Prostate gland (tissue), 2 donors: Measurements from ENCODE around the gene ZNF664. TPM values are rescaled to one million over a fixed set of nuclear protein-coding genes. Genes with fewer than 3 reads are reported as not detected.

Source experiments
- DNase-seq: peaks from one replicate; pipeline ENCODE4 v3.0.0-alpha.2; 2019; ENCODE audit warnings: low spot score
- H3K27ac ChIP-seq, 2 donors: fragments of 200-600 bp; sonication (generic); 2 replicates each; pipeline ENCODE4 v1.5.1; 2017 to 2019
- H3K27me3 ChIP-seq: fragments of 200-600 bp; sonication (generic); replicated peaks from 2 replicates; pipeline ENCODE4 v1.5.1; 2019; ENCODE audit not compliant: insufficient read depth
- H3K36me3 ChIP-seq, 2 donors: fragments of 200-600 bp; sonication (generic); 1 replicate in 1 of 2; 2 replicates in 1 of 2; pipeline versions ENCODE4 v1.5.1 to v1.8.1; 2017 to 2019
- H3K4me1 ChIP-seq: fragments of 200-600 bp; sonication (generic); replicated peaks from 2 replicates; pipeline ENCODE4 v1.5.1; 2019
- H3K4me3 ChIP-seq, 2 donors: fragments of 200-600 bp; sonication (generic); 2 replicates each; pipeline ENCODE4 v1.5.1; 2017 to 2019
- H3K9me3 ChIP-seq: fragments of 200-600 bp; sonication (generic); 2 replicates; pipeline ENCODE4 v1.5.1; 2017
- POLR2A ChIP-seq: fragments of 450-650 bp; IDR thresholded peaks from one replicate; pipeline ENCODE4 v1.6.1; 2016; ENCODE audit warnings: antibody characterized with exemption, mild to moderate bottlenecking
- POLR2AphosphoS5 ChIP-seq: sonication (generic); formaldehyde crosslinking; IDR thresholded peaks from one replicate; pipeline ENCODE4 v1.6.1; 2017; ENCODE audit warnings: antibody characterized with exemption
- WGBS: methylation state at CpG from one replicate; pipeline ENCODE4 v1.1.5; 2018; 5-methylcytosine and 5-hydroxymethylcytosine counted together
- intact Hi-C: fragments of 100-400 bp; cut with DNase I; formaldehyde crosslinking; loops from one replicate; pipeline ENCODE4 v1.14.2; 2022
- total RNA-seq, 2 donors: library from RNA; depleted of rRNA; stranded (reverse); fragments of >200 nt; gene quantifications; one replicate each; pipeline ENCODE4 v1.1.0, GENCODE V29; 2016
- TF ChIP-seq, protein P1 (sequence below), 4 experiments: fragments of 200-600 bp in 2 of 4; fragments of 450-650 bp in 2 of 4; sonication (generic) in 2 of 4; IDR thresholded peaks; 1 replicate in 3 of 4; 2 replicates in 1 of 4; pipeline ENCODE4 v1.5.1; 2016 to 2019; ENCODE audit warnings: antibody characterized with exemption in 4 of 4, mild to moderate bottlenecking in 2 of 4, moderate library complexity in 2 of 4

ZNF664 gene
- total RNA-seq: 10 to 100 TPM; 59.4 to 70.5 TPM

DNA sequence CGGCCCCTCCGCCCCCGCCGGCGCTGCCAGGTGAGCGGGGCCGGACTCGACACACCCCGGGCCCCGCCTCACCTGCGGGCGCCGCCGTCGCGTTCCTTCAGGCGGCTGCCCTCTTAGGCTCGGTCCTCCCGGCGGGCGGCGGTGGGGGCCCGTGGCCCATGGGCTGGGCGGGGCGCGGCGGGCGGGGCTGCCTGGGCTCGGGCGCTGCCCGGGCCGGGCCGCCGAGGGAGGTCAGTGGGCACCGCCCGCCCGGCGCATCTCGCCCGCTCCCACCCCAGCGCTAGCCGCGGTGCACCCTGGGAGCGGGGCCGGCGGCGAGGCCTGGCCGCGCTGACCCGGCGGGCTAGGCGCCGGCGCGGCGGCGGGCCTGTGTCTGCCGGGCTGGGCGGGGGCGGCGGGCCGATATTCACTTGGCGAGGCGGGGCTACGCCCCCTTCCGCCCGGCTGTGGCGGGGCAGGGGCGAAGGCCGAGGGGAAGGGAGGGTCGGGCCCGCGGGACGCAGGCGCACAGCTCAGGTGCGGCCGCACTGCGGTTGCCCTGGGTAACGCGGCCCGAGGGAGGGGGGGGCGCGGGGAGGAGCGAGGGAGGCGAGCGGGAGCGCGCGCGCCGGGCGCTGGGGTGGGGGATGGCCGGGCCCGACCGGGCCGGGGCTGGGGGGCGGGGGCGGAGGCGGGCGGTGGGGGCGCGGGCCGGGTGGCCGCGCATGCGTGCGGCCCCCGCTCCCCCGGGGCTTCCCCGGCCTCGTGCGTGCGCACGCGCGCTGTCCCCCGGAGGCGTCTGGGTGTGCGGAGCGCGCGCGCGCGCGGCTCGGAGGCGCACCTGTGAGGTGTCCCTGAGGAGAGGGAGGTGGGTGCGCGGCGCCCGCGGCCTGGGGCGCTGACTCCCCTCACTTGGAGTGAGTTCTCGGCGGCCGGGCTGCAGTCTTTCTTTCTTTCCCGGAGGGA, at the start of gene ZNF664, which contains the start of gene CCDC92:
Gene ZNF664 (plus strand): TSS at position 759 of the 945 bp plus-strand sequence. CDS start 38,930 bp downstream, outside the sequence.
Gene CCDC92 (minus strand): TSS at position 375 of the 945 bp plus-strand sequence. CDS start 28,526 bp downstream, outside the sequence.
- under 1% methylated on average over 38 of the region's 138 CpGs for WGBS
- H3K27ac ChIP-seq: peak within 1 kb of the TSS; percentile 94 to 95
- intact Hi-C loops: loop anchor here (2.0 kb wide), 1 partner anchor 262 kb away; no protein-coding TSS in a partner anchor

DNA sequence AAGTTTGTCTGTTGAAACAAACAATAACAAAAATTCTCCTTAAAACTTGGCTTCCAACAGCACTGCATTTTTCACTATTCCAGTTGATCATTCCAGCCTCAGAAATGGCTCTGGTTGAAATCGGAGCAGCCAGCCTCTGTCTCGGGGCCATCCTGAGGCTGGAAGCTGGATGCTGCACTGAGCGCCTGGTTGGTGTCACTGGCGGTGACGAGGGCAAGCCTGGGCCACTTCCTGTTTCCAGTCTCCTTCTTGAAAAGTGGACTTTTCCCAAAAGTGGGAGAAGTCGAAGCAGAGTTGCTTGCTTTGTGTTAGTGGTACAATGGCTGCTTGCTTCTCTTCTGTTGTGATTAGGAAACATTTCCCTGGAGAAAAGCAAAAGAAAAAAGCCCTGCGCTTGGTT, 49.1 kb upstream of the ZNF664 start:
- Histone ChIP-seq H3K4me1 (no peaks in the 10 kb centered on the region), H3K9me3 (no peaks in the 10 kb centered on the region), H3K36me3 (no peaks in the 10 kb centered on the region), H3K27ac (no peak overlapping the region), H3K4me3 (no peak overlapping the region), H3K27me3 (no peaks in the 10 kb centered on the region)
- intact Hi-C loops: no loop called here
- 76% methylated on average over 7 of the region's 7 CpGs for WGBS
- TF ChIP-seq POLR2AphosphoS5: no peak
- TF ChIP-seq, protein P1, sequence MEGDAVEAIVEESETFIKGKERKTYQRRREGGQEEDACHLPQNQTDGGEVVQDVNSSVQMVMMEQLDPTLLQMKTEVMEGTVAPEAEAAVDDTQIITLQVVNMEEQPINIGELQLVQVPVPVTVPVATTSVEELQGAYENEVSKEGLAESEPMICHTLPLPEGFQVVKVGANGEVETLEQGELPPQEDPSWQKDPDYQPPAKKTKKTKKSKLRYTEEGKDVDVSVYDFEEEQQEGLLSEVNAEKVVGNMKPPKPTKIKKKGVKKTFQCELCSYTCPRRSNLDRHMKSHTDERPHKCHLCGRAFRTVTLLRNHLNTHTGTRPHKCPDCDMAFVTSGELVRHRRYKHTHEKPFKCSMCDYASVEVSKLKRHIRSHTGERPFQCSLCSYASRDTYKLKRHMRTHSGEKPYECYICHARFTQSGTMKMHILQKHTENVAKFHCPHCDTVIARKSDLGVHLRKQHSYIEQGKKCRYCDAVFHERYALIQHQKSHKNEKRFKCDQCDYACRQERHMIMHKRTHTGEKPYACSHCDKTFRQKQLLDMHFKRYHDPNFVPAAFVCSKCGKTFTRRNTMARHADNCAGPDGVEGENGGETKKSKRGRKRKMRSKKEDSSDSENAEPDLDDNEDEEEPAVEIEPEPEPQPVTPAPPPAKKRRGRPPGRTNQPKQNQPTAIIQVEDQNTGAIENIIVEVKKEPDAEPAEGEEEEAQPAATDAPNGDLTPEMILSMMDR (IDR thresholded peaks at IDR 0.05): no peak
- no peak for TF ChIP-seq POLR2A
- no peak for DNase-seq

More for the DNA sequence above, at the start of gene ZNF664, which contains the start of gene CCDC92:
- Histone ChIP-seq H3K36me3 (no peaks in the 10 kb centered on the region), H3K4me1 (peaks cover 2% of the 10 kb centered on the region), H3K9me3 (no peaks in the 10 kb centered on the region), H3K4me3 (peak within 1 kb of the TSS; percentile 99), H3K27me3 (no peaks in the 10 kb centered on the region)
- peak; percentile 79 for TF ChIP-seq POLR2A
- TF ChIP-seq, protein P1 (IDR thresholded peaks at IDR 0.05): peak in 2 of 4 experiments; percentile 34 to 35
- TF ChIP-seq POLR2AphosphoS5: peak; percentile 46
- DNase-seq: peak; percentile 91

DNA sequence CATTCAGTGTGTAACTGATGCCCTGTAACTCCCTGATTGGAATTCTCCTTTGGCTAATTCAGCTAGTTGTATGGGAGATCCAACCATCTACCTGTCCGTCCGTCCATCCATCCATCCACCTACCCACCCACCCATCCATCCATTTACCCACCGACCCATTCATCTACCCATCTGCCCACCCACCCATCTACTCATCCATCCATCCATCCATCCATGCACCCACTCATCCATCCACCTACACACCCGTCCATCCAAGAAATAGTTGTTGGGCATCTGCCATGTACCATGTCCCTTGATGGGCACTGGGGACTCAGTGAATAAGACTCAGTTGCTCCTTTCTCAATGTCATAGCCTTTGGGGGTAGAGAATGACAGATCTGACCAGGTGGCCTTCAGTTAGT, 48.5 kb upstream of the ZNF664 start:
- TF ChIP-seq POLR2A: no peak
- no peak for TF ChIP-seq POLR2AphosphoS5
- TF ChIP-seq, protein P1 (IDR thresholded peaks at IDR 0.05): no peak
- Histone ChIP-seq H3K27me3 (no peaks in the 10 kb centered on the region), H3K9me3 (no peaks in the 10 kb centered on the region), H3K4me3 (no peak overlapping the region), H3K36me3 (no peaks in the 10 kb centered on the region), H3K27ac (no peak overlapping the region), H3K4me1 (no peaks in the 10 kb centered on the region)
- DNase-seq: no peak
- intact Hi-C loops: no loop called here
- 98% methylated on average over 4 of the region's 4 CpGs for WGBS

DNA sequence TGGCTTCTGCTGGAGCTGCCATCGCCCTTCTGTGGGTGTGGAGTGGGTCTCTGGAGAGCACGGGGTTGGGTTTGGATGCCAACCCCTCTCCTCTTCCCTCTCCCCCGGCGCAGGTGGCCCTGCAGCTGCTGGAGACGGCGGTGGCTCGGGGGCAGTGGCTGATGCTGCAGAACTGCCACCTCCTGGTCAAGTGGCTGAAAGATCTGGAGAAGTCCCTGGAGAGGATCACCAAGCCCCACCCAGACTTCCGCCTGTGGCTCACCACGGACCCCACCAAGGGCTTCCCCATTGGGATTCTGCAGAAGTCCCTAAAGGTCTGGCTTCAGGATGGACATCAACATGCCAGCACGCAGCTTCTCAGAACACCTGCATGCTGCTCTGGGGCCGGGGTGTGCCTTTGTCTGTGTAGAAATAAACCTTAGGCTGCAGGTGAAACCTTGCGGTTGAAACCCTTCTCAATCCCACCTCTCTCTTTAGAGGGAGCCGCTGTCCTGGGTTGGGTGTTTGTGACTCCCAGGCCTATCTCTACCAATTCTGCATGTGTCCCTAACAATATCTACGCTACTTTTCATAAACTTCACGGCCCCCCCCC, 44.6 kb upstream of the ZNF664 start:
- H3K36me3 ChIP-seq: no peaks in the 10 kb centered on the region
- H3K27ac ChIP-seq: no peak overlapping the region
- H3K4me3 ChIP-seq: no peak overlapping the region
- no peaks in the 10 kb centered on the region for H3K9me3 ChIP-seq
- no peak for DNase-seq
- H3K4me1 ChIP-seq: no peaks in the 10 kb centered on the region
- no peaks in the 10 kb centered on the region for H3K27me3 ChIP-seq
- no peak for TF ChIP-seq POLR2A
- TF ChIP-seq, protein P1 (IDR thresholded peaks at IDR 0.05): no peak
- WGBS: 72% methylated on average over 15 of the region's 15 CpGs
- intact Hi-C loops: no loop called here
